Measurements from ENCODE around the gene ISG15.
"Not testable (repeated sequence)": the region's sequence is repeated elsewhere in the genome, so short reads cannot be mapped to it uniquely, and the experiment has no call there.

Gene ISG15

DNA sequence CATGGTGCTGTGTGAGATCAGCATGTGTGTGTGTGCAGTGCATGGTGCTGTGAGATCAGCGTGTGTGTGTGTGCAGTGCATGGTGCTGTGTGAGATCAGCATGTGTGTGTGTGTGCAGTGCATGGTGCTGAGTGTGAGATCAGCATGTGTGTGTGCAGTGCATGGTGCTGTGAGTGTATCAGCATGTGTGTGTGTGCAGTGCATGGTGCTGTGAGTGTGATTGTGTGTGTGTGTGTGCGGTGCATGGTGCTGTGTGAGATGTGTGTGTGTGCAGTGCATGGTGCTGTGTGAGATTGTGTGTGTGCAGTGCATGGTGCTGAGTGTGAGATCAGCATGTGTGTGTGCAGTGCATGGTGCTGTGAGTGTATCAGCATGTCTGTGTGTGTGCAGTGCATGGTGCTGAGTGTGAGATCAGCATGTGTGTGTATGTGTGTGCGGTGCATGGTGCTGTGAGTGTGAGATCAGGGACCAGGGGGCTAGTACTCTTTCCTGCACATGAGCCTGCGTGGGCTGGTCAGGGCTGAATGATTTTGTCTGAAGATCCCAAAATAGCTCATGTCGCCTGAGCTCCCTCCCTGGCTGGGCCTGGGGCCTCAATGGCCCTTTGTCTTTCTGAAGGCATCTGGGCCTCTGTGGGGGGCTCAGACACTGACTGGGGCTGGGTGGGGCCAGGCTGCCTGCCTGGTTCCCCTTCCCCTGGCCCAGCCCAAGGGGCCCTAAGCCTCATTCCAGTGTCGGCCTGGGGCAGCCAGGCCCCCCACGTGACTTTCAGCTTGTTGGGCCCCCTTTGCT lies 17.8 kb downstream of the ISG15 start:
- DNase-seq, result not testable (repeated sequence)

DNA sequence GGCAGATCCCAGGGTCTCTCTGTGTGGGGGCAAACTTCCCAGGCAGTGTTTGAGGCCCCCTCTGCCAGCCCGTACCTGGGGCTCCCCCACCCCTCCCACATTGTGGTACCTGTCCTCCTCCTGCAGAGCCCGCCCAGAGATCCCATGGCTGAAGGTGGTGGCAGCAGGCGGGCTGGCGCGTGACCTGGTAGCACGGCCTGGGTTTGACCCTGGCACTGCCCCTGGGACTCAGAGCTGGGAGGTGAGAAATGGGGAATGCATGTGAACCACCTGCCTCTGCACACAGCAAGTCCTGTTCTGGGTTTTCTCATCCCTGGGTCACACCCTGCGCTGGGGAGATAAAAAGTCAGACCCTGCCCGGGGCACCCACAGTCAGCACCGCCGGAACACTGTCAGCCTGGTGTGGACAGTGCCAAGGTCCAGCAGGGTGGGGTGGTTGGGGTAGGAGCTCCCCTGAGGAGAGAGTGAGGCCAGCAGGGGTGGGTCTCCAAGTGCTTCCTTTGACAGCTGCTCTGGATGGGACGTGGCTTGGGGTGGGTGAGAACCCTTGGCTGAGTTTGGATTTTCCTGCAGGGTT lies 18.4 kb downstream of the ISG15 start:
- DNase-seq, result no peak

DNA sequence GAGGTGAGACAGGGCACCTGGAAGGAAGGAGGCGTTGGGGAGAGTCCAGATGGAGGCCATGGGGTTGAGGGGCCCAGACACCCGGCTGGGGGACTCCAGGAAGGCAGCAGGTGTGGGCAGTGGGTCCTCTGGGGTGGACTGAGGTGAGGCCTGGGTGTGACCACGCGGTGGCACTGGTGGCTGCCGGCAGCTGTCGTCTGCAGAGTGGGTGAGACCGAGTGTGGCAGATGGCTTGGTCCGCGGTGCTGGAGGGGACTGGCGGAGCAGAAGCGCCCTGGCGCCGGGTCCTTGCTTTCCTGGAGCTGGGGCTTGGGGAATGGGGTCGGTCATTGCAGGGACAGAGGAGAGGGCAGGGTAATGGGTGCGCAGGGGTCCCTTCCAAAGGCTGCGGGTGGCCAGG lies 19.1 kb downstream of the ISG15 start:
- no peak for DNase-seq

DNA sequence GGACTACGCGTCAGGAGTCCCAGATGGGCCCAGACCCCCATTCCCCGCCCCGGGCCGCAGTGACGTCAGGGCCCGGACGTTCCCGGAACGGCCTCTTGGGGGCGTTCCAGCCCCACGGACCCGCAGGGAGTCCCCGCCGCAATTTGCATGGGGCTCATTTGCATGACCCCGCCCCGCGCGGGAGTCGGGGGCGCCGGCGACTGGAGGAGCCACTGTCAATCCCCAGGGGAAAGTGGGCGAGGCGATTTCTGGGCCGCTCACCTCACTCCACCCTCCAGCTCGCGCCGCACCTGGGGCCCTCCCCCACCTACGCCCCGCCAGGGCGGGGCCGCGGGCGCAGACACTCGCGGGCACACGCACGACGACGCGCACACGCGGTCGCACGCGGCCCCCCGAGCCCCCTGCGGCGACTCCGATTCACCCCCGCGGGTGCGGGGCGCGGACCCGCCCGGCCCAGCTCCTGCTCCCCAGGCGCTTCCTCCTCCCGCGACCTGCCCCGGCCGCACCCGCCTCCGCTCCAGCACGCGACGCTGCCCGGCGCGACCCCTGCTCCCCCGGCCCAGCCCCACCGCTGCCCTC lies 19.8 kb downstream of the ISG15 start:
- peak; percentile 75 for DNase-seq

- no peak for DNase-seq
Observed at GRCh38 chr1:1033731-1034438, 20.6 kb downstream of the ISG15 start.

GRCh38 chr1:1034439-1034781 lies 21.1 kb downstream of the ISG15 start:
- no peak for DNase-seq

DNA sequence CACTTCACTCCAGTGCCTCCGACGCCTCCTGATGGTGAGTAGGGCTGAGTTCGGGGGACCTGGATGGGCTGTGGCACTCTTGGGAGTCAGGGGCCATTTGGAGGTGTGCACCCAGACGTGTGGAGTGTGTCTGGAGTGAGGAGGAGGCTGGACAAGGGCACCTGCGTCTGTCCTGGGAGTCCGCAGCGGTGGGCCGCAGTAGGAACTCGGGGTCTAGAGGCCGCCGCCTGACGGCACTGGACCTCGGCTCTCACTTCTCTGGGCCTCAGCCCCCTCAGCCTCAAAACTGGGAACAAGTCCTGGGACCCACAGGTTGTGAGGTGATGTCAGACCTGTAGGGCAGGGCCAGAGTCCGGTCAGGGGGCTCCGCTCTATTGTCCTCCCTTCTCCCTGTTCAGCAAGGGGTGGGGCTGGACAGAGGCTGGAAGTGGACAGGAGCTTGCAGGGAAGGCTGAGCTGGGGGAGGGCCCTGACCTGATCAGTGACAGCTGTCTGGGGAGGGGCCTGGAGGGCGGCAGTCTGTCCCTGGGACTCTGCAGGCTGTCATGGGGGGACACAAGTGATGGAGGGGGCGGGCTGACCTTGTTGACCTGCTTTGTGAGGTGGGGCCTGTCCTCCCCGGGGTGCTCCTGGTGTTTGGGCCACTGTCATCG lies 22.1 kb downstream of the ISG15 start:
- no peak for DNase-seq

DNA sequence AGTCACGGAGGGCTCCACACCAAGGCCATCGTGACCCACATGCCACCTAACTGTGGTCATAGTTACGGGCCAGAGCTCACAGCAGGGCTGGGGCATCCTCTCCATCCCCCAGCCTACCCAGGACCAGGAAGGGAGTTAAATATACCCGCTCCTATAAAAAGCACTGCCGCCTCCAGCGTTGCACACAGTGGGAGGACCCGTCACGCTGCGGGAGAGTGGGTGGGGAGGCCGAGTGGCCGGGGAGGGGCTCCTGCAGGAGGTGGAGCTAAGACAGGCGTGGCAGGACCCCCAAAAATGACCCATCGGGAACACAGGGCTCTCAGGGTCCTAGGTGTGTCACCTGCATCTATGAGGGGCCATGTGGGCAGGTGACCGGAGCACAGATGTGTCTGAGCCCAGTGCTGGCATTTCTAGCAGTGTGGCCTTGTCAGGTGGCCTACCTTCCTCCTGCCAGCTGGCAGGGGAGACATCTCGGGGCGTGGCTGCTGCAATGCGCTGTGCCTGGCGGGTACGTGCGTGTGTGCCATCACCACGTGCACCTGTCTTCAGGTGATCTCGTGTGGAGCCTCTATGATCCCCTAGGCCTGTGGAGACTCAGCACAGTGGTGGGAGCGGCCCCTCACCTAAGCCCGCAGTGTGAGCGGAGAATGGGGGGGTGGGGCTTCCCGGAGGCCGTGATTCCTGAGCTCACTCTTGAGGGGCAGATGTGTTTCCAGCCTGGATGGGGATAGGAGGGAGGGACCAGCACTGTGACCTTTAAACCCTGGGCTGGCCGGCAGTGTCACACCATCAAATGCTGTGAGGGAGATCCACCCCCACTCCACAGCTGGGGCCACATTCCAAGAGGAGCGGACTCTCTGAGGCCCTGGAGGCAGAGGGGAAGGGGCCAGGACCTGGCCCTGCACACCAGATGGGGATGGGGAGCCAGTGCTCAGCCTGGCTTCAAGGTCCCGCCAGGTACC lies 24.4 kb downstream of the ISG15 start:
- DNase-seq, result no peak

GRCh38 chr1:1038694-1039093 lies 25.4 kb downstream of the ISG15 start:
- no peak for DNase-seq

DNA sequence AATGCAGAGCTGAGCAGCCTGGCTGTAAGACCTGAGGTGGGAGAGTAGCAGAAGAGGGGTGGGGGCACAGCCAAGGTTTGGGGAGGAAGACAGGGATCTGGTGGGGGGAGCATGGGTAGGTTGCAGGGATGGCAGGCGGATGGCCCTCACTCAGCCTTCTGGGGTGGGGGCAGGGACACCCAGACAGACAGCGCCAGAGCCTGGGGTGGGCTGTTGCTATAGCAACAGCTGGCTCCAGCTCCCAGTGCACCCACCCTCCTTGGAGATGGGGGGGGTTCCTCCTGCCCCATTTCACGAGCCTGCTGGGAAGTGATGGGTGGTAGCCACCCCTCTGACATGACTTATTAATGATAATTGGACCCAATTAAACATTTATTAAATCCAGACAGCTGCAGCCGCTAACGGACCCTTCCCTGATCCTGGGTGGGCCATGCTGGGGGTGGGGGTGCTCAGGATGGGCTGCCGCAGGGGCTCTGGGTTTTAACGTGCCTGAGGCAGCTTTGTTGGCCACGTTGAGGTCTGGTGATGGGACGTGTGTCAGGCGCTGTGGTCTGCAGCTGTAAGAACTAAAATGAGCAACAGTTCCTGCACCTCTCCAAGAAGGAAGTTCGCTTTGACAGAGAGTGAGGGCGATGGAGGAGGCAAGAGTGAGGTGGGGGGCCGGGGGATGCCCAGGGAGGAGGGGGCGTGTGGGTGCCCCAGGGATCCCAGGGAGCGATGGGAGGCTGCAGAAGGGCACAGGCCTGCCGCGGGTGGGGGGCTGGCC lies 26.0 kb downstream of the ISG15 start:
- DNase-seq, result no peak

DNA sequence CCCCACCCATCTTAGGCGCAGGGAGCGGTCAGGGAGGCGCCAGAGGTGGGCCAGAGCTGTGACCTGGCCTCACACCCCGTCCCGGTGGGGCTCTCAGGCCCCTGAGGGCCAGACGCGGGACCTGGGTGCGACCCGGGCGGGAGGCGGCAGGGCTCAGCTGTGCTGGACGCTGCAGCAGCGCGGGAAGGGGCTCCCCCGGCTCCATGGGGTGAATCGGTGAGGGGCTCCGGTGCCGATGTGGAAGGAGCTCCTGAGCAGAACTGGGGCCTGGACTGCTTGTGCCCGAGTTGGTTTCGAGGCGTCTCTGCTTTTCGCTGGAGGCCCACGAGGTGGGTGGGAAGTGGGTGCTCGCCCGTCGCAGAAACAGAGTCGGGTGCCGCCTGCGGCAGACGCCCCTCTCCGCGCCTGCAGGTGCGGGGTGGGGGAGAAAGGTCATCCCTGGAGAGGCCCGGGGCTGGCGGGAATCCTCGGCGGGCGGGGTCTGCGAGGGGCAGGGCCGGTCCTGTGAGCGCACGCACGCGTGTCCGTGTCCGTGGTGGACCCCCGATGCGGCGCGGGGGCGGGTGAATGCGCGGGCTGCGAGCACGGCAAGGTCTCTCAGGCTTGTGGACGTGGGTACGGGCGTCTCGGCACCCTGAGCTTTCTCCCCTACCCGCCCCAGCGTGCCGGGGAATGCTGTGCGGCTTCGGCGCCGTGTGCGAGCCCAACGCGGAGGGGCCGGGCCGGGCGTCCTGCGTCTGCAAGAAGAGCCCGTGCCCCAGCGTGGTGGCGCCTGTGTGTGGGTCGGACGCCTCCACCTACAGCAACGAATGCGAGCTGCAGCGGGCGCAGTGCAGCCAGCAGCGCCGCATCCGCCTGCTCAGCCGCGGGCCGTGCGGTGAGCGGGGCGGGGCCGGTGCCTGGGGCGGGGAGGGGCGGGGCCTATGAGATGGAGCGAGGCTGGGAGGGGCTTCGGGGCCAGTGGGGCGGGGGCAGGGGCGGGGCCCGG lies 27.0 kb downstream of the ISG15 start:
- peak; percentile 78 for DNase-seq

GRCh38 chr1:1041092-1041523 lies 27.8 kb downstream of the ISG15 start:
- no peak for DNase-seq

- DNase-seq, result no peak
Observed at GRCh38 chr1:1041873-1042272, 28.6 kb downstream of the ISG15 start.

- DNase-seq, result no peak
Observed at GRCh38 chr1:1042835-1043234, 29.5 kb downstream of the ISG15 start.

- no peak for DNase-seq
Observed at GRCh38 chr1:1043411-1043810, 30.1 kb downstream of the ISG15 start.

GRCh38 chr1:1043921-1044320 lies 30.6 kb downstream of the ISG15 start:
- no peak for DNase-seq

DNA sequence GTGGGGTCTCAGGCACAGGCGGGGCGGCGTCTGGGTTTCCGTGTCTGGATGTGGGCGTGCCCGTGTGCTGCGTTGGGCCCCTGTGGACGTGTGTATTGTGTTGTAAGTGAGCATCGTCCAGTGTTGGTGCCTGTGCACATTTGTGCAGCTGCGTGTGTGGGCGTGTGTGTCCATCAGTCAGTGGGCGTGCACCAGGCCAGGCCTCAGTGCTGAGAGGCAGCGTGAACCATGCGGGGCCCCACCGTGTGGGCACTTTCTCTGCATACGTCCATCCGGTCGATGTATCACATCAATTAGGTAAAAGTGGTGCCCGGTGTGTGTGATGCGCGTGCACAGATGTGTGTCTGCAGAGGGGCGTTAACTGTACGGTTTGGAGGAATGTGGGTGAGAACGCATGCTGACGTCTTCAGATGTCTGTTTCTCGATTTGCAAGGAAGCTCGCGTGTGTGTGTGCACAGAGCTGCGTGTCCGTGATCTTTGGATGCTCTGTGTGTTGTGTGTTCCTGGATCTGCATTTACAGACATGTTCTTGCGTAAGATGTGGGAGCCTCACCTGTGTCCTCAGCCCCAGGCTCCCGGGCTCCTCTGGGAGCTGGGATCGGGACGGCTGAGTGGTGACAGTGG lies 31.3 kb downstream of the ISG15 start:
- DNase-seq, result no peak

- DNase-seq, result no peak
Observed at GRCh38 chr1:1045129-1045528, 31.8 kb downstream of the ISG15 start.

DNA sequence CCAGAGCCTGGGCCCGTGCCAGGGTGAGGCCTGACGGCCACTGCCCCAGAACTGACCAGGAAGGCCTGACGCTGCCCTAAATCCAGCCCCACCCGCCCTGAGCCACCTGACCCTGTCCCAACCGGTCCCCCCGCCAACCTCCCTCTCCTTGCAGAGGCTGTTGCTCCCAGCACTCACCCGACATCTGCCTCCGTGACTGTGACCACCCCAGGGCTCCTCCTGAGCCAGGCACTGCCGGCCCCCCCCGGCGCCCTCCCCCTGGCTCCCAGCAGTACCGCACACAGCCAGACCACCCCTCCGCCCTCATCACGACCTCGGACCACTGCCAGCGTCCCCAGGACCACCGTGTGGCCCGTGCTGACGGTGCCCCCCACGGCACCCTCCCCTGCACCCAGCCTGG lies 32.9 kb downstream of the ISG15 start:
- no peak for DNase-seq

Data from T-helper 9 cell (primary cell).